ELR (cell line): ENCODE results near the gene MIA3.

Experiments used
- DNase-seq: peaks from one replicate; pipeline ENCODE4 v3.0.0-alpha.2; 2015; ENCODE audit warnings: low read depth

The MIA3 gene

DNA sequence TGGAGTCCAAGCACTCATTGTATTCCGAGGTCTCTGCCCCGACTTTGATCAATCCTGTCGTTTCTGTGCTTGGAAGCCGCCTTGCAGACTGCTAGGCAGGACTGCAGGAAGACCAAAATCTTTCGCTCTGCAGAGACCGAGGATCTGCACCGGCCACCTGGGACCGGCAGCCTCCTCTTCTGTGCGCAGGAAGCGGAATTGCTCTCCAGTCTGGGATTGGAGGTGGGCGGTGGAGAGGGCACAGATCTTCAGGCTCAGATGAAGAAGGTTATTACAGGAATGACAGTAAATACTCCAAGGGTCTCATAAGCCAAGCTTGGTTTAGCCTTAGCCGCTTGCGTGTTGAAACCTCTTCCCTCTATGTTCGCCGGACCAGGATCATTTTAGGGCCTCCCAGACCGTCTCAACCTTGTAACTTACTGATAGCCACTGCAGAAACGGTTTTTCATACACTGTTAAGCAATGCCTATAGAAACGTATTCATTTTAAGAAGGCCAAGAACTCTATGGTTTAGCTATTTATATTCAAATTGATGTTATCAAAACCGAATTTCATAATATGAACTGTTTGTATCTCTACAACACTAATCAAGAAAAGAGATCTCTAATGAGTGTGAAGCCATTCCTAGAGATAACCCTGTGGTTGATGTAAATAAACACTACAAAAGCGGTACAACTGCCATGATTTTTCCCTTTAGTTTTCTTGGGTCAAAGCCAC lies 1.1 kb downstream of the MIA3 start:
- DNase-seq: peak; percentile 51

DNA sequence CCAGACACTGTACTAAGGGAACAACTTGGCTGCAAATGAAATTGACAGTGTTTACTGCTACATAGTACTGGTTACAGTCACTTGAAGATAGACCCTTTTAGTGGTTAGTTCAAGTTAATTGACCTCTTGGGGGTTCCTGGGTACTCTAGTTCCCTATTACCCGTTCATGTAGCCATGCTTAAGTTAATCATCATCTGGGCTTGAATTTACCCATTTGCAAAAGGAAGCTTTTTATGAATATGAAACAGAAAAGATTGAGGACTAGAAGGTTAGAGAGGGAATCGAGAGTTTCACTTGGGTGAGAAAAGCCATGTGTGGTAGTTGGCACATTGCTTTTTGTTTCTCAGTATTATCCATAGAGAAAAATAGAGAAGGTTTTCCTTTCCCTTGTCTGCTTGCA lies 2.7 kb downstream of the MIA3 start:
- no peak for DNase-seq

DNA sequence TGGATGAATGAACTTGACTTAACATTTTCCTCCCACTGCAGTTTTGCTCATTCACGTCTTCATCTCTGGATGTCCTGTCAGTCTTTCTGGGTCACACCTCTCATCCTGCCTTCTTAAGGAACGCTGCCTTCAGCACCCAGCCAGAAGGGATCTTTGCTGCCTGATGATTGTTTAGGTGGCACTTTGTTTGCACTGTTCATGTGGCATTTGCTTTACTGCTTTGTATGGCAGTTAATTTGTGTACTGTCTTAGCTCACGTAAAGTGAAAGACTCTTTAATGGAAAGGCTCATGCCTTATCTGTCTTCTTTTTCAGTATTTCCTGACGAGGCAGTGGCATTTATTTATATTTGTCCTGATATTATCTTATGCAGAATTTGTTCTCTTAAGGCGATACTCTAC lies 4.9 kb downstream of the MIA3 start:
- DNase-seq: no peak

DNA sequence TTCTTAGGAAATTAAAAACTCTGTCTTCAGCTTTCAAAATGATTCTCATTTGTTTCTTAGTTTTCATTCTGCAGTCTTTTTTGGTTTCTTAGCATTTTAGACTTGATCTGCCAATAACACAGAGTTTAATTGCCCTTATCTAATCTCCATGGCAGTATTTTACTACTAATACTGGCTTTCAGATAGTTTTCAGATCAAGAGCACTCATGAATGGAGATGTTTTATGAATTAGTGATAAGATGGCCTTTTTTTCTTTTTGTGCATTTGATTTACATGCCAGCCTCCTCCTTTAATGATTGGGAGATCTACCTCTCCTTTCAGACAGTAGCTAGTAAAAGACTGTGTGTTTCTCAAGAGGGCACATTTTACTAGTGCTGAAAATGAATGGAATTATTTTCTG lies 5.6 kb downstream of the MIA3 start:
- DNase-seq: no peak

DNA sequence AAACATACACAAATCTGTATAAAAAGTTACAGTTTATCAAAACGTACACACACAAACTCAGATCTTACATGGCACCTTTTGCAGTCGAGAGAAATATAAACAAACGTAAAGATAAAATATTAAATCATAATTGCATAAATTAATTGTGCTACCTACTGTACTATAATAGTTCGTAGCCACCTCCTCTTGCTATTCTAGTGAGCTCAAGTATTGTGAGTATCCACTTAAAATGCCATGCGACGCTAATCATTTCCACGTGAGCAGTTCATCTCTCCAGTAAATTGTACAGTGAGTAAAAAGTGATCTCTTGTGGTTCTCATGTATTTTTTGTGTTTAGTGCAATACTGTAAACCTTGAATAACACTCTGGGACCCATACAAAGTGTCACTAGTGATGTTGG lies 6.3 kb downstream of the MIA3 start:
- DNase-seq: no peak

DNA sequence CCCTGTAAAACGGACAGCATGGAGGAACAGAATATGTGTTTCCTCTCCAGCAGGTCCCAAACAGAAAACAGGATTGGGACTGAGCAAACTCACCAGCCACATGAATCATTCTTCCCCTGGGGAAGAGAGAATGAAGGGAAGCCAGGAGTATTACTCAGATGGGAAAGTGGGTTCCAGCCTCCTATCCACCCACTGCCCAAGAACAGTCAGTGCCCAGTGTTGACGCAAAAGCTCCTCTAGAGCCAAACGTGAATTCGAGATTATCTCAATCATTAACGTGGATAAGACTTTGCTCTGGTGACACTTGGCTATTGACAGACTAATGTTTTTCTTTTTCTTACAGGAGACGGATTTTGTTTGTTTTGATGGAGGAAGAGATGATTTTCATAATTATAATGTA lies 9.3 kb downstream of the MIA3 start:
- DNase-seq: peak; percentile 82

DNA sequence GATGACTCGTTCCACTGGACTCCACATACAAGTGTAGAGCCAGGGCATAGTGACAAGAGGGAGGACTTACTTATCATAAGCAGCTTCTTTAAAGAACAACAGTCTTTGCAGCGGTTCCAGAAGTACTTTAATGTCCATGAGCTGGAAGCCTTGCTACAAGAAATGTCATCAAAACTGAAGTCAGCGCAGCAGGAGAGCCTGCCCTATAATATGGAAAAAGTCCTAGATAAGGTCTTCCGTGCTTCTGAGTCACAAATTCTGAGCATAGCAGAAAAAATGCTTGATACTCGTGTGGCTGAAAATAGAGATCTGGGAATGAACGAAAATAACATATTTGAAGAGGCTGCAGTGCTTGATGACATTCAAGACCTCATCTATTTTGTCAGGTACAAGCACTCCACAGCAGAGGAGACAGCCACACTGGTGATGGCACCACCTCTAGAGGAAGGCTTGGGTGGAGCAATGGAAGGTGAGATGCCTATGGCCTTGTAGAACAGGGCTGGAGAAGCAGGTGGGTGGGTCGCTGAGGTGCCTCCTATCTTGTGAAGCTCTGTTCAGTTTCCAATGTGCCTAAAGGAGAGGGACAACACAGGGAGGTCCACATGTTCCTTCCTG lies 12.1 kb downstream of the MIA3 start:
- peak; percentile 43 for DNase-seq

DNA sequence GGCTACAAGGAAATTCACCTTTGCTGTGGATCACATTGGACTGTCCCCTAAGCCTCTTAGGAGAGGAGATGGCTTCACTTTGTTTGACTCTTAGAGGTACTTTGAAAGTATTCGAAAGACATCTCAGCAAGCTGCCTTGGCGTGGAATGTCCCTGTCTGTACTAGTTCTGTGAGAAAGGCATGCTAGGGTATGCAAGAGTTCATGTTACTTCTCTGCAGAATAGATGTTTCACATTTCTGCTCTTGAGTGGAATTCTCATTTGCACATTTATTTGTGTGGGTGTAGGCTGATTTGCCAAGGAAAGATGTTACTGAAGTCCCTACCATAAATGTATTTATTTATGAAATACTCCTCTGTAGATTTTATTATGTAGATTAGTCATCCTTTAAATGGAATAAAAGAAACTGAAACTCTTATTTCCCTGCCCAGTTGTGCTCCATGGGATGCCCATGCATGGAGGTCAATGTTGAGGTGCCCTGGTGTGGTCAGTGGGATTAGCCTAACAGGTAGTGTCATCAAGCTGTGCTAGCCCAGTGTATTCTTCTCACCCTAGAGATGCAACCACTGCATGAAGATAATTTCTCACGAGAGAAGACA lies 13.8 kb downstream of the MIA3 start:
- DNase-seq: no peak

DNA sequence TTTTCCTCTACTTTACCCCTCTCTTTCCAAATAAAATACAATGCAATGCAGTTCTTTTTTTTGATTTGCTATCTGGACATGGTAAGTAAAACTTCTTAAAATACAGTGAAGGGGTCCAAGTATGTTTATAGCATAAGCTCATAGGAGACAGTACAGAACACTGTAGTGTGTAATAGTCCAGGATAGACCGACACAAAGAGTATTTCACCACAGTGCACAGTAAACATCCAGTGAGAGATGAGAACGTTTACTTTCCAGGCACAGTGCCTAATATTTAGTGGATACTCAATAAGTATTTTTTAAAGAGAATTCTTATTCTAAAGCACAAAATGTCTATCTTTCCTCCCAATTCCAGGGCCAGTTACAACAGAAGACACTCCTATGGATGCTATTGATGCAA lies 14.9 kb downstream of the MIA3 start:
- DNase-seq: no peak

DNA sequence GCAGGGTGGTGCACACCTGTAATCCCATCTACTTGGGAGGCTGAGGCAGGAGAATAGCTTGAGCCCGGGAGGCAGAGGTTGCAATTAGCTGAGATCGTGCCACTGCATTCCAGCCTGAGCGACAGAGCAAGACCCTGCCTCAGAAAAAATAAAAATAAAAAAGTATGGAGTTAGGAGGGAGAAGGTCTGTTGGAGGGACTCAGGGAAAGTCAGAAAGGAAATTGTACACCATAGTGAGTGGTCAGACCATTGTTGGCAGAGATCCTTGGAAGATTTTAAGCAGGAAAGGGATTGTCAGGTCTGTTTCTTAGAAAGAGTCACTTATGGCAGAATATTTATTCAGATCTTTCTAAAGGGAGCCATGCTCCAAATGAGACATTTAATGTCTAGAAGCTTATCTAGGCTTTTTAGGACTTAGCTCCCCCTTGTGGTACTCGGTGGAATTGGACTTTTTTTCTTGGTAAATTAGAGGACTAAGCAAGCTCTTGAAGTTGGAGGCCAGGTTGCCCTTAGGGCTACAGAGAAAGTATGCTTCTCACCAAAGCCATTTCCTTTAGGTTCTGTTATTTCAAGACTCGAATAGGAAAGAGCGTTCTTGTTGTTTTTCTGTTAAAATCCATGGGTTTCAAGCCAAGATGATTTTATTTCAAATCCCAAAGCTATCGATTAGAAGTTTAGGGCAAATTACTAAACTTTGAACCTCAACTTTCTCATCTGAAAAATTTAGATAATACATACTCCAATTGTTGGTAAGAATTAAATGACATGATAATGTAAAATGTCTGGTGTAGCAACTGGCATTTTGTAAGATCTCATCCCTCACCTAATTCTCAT lies 16.5 kb downstream of the MIA3 start:
- DNase-seq: peak; percentile 90

DNA sequence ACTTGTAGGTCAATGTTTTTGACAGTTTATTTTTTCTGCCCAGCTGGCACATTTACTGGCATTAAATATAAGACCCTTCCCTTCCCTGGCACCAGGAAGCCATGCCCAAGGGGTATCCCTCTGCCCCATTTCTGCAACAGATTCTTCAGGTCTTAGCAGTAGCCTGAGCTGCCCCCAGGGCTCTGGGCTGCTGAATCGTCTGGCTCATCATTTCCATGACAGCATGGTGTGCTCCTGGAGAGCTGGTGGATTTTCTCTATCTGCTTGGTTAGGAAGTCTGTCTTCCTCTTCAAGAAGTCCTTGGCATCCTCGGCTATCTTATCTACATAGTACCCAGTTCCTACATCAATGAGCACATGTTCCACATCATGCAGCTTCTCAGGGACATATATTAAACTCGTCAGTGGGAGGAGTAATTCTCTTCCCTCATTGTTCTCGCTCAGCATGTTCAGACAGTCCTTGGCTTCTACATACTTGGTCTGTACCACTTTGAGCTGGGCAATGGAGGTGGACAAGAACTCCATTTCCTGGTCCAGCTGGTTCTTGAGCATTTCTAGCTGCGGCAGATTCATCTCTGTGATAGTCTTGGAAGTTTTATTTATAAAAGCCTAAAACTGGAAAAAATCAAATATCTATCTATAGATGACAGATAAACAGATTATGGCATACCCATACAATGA lies 23.5 kb downstream of the MIA3 start:
- DNase-seq: no peak

DNA sequence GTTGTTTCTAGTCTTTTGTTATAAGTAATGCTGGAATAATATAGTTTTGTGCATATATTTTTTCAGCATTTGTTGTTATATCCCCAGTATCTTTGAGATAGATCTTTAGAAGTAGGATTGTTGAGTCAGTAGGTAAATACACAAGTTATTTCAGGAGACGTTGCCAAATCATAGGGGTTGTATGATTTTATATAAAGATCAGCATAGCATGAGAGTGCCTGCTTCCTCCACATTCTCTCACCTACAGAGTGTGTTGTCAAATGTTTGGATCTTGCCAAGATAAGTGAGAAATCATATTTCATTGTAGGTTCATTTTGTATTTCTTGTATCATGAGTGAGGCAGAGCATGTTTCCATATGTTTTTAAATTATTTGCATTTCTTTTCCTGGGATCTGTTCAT lies 24.6 kb downstream of the MIA3 start:
- DNase-seq: no peak

DNA sequence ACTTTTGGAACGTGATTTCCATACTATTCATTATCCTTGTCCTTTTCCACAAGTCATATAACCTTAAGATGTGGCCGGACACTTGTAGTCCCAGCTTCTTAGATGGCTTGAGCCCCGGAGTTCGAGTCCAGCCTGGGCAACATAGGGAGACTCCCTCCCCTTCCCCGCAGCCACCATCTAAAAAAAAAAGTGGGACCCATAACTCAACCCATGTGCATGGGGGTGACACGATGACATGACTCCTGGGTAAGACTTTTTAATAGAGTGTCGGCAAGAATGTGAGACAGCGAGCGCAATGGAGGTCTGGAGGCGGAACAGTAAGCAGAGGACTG lies 25.7 kb downstream of the MIA3 start:
- DNase-seq: no peak

DNA sequence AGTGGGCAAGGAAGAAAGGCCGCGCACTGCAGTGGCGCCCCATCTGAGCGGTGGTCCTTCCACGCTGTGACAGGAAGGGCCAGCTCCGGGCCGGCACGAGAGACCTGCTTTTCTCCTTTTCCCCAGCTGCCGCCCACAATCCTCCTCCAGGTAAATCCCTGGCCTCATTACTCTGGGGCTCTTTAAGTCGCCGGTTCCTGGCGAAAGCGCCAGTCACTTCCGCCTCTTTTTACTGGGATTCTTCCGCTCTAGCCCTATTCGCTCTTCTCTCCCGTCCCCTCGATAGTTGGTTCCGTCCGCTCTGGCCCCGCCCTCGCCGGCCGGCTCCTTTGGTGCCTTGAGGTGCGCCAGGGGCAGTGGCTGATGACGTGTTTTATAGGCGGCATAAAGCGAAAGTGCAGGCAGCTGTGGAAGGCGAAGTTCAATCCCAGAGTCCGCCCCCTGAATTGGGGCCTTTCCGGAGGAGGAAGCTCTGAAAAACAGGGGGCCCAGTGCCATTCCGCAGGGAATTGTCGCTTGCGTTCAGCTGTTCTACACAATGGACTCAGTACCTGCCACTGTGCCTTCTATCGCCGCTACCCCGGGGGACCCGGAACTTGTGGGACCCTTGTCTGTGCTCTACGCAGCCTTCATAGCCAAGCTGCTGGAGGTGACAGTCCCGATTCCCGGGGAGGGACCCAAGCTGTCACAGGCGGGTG lies 26.2 kb downstream of the MIA3 start:
- peak; percentile 99 for DNase-seq

DNA sequence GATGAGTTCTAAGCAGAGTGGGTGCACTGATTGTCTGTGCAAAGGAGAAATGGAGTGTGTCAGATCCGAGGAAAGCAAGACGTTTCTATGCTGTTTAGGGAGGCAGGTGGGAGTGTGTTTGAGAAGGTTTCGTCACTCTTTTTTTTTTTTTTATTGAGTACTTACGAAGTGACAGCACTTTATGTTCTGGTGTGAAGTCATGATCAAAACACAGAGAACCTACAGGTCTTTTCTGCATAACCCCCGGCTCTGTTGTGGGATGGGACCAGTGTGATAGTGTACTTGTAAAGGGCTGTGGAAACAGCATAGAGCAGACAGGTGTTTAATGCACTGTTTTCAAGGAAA lies 26.7 kb downstream of the MIA3 start:
- DNase-seq: peak; percentile 43

DNA sequence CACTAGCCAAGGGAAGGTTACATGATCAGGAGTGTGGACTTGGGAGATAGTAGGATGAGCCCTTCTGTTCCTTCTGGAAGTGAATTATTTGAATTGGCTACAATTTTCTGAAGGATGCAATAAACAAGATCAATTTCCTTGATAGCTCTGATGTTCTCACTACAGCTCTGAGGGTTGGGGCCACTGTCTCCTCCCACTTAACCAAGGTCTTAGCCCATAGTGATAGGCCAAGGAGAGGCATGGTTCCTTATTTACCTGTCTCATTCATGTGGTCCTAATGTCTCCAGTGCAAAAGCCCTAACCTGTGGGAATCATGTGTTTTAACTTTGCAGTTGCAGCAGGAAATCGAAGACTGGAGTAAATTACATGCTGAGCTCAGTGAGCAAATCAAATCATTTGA lies 34.8 kb downstream of the MIA3 start:
- DNase-seq: no peak

DNA sequence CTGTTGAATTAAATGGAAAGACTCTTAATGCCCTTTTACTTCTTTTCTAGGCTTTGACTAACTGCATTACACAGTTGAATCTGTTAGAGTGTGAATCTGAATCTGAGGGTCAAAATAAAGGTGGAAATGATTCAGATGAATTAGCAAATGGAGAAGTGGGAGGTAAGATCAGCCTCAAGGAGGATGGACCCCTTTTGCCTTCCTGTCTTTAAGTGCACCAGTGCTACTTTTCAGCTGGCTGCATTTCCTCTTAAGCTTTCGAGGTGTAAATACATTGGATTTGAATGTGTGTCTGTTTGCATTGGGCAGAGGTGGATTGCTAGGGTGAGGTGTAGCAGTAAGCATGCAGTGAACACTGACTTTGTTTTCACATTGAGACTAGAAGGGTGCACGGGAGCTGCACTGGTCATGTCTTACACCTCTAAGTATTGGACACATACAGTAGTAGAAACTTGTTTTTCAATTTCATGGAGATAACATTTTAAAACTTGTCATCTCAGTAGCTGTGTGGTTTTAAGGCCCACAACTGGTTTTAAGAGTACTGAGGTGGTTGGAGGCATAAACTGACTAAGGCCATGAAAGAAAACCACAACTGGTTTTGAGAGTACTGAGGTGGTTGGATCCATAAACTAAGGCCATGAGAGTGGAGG lies 35.4 kb downstream of the MIA3 start:
- no peak for DNase-seq

DNA sequence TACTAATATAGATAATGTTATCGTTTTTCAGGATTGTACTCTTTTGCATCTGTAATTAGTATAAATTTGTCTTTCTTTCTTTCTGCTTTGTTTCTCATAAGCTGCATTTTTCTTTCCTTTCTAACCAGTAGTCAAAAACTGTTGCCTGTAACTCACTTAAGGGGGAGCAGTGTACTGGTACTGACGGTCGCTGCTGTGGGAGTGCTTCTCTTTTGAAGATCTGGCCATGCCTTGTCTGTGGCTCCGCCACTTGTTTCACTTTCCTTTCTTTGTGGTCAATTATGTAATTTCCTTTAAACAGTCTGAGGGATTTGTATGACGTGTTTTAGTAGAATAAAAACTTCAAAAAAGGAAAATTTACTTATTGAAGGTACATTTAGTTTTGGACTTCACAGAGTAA lies 37.0 kb downstream of the MIA3 start:
- peak; percentile 73 for DNase-seq

DNA sequence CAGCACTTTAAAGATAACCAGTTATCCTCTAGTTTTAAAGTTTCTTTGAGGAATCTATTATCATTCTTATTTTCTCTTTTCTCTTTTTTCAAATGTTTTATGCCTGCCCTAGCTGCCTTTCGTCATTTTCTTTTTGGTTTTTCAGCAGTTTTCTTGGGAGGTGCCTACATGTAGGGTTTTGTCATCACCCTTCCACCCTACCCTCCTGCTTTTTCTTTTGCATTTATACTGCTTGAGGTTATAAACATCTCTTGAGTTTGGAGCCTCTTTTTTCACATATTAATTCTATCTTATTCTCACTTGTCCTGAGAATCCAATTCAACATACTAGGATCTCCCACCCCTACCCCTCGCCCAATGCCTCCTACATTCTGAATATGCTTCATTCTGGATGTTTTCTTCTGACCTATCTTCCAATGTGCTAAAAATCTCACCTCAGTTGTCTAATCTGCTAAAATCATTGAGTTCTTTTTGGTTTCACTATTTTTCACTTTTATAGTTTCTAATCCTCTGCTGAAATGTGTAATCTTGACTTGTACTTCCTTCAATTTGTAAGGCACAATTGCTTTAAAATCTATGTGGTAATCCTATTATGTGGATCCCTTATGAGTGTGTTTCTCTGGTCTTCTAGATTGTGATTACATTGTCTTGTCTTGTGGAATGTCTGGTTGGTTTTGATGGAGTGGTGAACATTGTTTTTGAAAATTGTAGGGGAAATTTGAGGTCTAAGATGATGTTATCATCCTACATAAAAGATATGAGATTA lies 38.7 kb downstream of the MIA3 start:
- no peak for DNase-seq

DNA sequence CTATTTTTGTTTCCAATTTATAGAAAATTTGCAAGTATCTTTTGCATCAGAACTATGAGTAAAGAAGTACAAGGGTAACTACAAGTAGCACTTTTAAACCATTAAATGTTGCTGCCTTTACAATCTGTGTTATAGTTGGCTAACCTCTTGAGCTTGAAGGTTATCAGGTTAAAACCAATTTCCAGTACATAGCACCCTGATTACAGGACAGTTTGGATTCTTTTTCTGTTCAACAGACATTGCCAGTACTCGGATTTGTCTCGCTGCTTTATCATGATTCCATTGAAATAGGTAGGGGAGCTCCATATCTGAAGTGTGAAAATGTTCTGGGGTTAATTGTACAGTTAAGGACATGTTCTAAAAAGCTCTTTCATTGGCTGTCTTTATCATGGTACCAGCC lies 40.0 kb downstream of the MIA3 start:
- no peak for DNase-seq
